Esophagus muscularis mucosa (tissue), 4 donors: ENCODE data around the gene POFUT1. TPM values are rescaled to one million over a fixed set of nuclear protein-coding genes. Genes with fewer than 3 reads are reported as not detected.
"Not testable (repeated sequence)": the region's sequence is repeated elsewhere in the genome, so short reads cannot be mapped to it uniquely, and the experiment has no call there.

ENCODE experiments used
- DNase-seq: peaks from one replicate; pipeline ENCODE4 v3.0.0-alpha.2; 2017; ENCODE audit errors: extremely low spot score
- H3K27ac ChIP-seq, 4 donors: fragments of 200-600 bp; sonication (generic); replicated peaks in 1 of 4; 1 replicate in 3 of 4; 2 replicates in 1 of 4; pipeline ENCODE4 v1.5.1; 2016 to 2019; ENCODE audit warnings: mild to moderate bottlenecking in 1 of 4
- H3K27me3 ChIP-seq, 4 donors: fragments of 200-600 bp; sonication (generic); one replicate each; pipeline versions ENCODE4 v1.5.1 to v1.6.0; 2016 to 2019
- H3K36me3 ChIP-seq, 4 donors: fragments of 200-600 bp; sonication (generic); one replicate each; pipeline ENCODE4 v1.5.1; 2016 to 2019
- H3K4me1 ChIP-seq, 4 donors: fragments of 200-600 bp; sonication (generic); one replicate each; pipeline ENCODE4 v1.5.1; 2016 to 2019
- H3K4me3 ChIP-seq, 4 donors: fragments of 200-600 bp; sonication (generic); 1 replicate in 2 of 4; 2 replicates in 2 of 4; pipeline ENCODE4 v1.5.1; 2016 to 2019; ENCODE audit warnings: mild to moderate bottlenecking in 4 of 4, moderate library complexity in 1 of 4
- H3K9me3 ChIP-seq, 4 donors: fragments of 200-600 bp; sonication (generic); 1 replicate in 3 of 4; 2 replicates in 1 of 4; pipeline ENCODE4 v1.5.1; 2016 to 2019
- EP300 ChIP-seq: sonication (generic); formaldehyde crosslinking; IDR thresholded peaks from one replicate; pipeline ENCODE4 v1.6.1; 2017; ENCODE audit warnings: antibody characterized with exemption
- POLR2A ChIP-seq: fragments of 450-650 bp; IDR thresholded peaks from one replicate; pipeline ENCODE4 v1.6.1; 2017; ENCODE audit warnings: antibody characterized with exemption, moderate library complexity, mild to moderate bottlenecking, low read depth
- POLR2AphosphoS5 ChIP-seq, 2 donors: sonication (generic); formaldehyde crosslinking; IDR thresholded peaks; one replicate each; pipeline ENCODE4 v1.6.1; 2017; ENCODE audit warnings: antibody characterized with exemption in 2 of 2
- WGBS: methylation state at CpG from one replicate; pipeline ENCODE4 v1.1.5; 2018; 5-methylcytosine and 5-hydroxymethylcytosine counted together
- intact Hi-C: fragments of 100-400 bp; cut with DNase I; formaldehyde crosslinking; loops from one replicate; pipeline ENCODE4 v1.15.1; 2023
- total RNA-seq, 4 donors: library from RNA; depleted of rRNA; stranded (reverse); fragments of >200 nt; gene quantifications; one replicate each; pipeline versions ENCODE4 v1.1.0 to v1.2.1, GENCODE V29; 2016
- TF ChIP-seq, protein P1 (sequence below), 3 experiments: fragments of 200-600 bp in 2 of 3; fragments of 450-650 bp in 1 of 3; sonication (generic) in 2 of 3; IDR thresholded peaks; one replicate each; pipeline ENCODE4 v1.5.1; 2017 to 2019; ENCODE audit warnings: antibody characterized with exemption in 3 of 3, mild to moderate bottlenecking in 2 of 3, moderate library complexity in 1 of 3

The POFUT1 gene
- total RNA-seq, 4 donors from 2014 or later, result 21.7 to 31.9 (median 29.8) TPM

DNA sequence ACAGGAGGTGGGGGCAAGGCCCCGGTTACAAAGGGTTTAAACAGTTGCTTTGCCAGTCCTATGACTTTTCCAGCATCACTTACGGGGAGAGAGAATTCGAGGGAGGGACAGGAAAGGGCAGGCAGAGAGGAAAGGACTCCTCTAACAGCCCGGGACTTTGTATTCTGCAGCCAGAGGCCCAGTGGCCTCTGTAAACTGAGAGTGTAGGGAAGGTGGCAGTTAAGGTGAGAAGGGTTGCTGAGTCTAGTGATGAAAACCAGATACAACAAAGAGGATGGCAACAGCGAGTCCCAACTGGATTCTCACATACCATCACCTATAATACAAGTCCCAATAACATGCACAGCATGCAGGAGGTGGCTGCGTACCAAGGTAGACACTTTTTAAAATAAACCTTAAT lies 13.7 kb upstream of the POFUT1 start:
- no peak overlapping the region for H3K27ac ChIP-seq
- H3K9me3 ChIP-seq, result no peaks in the 10 kb centered on the region
- peaks cover 20 to 48% (median 45%) of the 10 kb centered on the region in 4 donors for H3K36me3 ChIP-seq
- WGBS, result 78% methylated on average over 6 of the region's 6 CpGs
- H3K4me3 ChIP-seq, result no peak overlapping the region
- peaks cover 15 to 40% (median 19%) of the 10 kb centered on the region in 4 donors for H3K4me1 ChIP-seq
- intact Hi-C loops, result no loop called here
- TF ChIP-seq EP300 (no peak), POLR2AphosphoS5 (IDR thresholded peaks at IDR 0.05) (no peak), POLR2A (no peak)
- TF ChIP-seq, protein P1, sequence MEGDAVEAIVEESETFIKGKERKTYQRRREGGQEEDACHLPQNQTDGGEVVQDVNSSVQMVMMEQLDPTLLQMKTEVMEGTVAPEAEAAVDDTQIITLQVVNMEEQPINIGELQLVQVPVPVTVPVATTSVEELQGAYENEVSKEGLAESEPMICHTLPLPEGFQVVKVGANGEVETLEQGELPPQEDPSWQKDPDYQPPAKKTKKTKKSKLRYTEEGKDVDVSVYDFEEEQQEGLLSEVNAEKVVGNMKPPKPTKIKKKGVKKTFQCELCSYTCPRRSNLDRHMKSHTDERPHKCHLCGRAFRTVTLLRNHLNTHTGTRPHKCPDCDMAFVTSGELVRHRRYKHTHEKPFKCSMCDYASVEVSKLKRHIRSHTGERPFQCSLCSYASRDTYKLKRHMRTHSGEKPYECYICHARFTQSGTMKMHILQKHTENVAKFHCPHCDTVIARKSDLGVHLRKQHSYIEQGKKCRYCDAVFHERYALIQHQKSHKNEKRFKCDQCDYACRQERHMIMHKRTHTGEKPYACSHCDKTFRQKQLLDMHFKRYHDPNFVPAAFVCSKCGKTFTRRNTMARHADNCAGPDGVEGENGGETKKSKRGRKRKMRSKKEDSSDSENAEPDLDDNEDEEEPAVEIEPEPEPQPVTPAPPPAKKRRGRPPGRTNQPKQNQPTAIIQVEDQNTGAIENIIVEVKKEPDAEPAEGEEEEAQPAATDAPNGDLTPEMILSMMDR (IDR thresholded peaks at IDR 0.05), result no peak
- no peaks in the 10 kb centered on the region for H3K27me3 ChIP-seq
- DNase-seq, result no peak

DNA sequence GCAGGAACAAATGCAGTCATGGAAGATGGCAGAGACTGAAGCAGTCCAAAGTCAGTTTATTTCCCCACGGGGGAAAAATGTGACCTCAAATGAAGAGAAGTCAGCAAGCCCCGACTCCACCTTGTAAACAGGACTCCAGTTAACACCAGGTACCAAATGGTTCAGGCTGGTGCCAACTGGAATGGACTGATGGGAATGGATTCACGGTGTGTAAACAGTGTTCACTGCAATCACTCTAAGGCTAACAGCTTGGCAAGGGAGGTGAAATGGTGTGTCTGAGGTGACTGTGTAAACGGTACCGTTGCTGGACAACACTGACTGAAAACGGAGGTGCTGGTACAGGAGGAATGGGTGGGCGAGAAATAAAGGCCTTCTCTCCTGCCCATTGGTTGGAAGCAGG lies 12.1 kb upstream of the POFUT1 start:
- 56% methylated on average over 7 of the region's 7 CpGs for WGBS
- no peaks in the 10 kb centered on the region for H3K27me3 ChIP-seq
- intact Hi-C loops, result no loop called here

DNA sequence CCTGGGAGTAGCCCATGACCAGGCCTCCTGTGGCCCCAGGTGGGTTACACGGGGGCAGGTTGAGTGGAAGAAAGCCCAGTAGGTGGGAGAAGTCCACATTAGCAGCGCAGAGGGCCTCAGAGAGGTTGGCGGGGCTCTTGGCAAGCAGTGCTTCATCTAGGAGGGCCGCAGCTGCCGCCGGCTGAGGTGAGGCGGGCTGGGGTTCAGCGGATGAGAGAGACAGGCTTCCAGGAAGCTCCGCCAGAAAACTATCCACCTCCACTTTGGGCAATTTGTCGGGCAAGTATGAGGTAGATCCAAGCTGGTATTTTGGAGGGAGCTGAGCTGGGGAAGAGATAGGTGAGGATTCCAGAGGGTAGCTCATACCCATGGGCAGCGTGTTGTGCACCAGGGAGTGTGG lies 11.1 kb upstream of the POFUT1 start:
- Histone ChIP-seq H3K27ac (peak overlapping the region in 1 of 4 donors; percentile 23), H3K36me3 (peaks cover 30 to 74% (median 71%) of the 10 kb centered on the region in 4 donors), H3K4me1 (peaks cover 0 to 25% (median 10%) of the 10 kb centered on the region in 4 donors)
- 98% methylated on average over 10 of the region's 11 CpGs for WGBS
- intact Hi-C loops, H3K27me3 ChIP-seq, H3K4me3 ChIP-seq, DNase-seq, H3K9me3 ChIP-seq: not testable (repeated sequence)

More for the DNA sequence above, 12.1 kb upstream of the POFUT1 start:
- no peak for DNase-seq
- Histone ChIP-seq H3K27ac (peak overlapping the region in 2 of 4 donors; percentile 10 to 23), H3K4me3 (no peak overlapping the region), H3K4me1 (peaks cover 4 to 31% (median 8%) of the 10 kb centered on the region in 4 donors), H3K9me3 (no peaks in the 10 kb centered on the region), H3K36me3 (peaks cover 20 to 64% (median 61%) of the 10 kb centered on the region in 4 donors)
- TF ChIP-seq POLR2AphosphoS5 (IDR thresholded peaks at IDR 0.05) (no peak), POLR2A (no peak), EP300 (no peak)
- TF ChIP-seq, protein P1 (IDR thresholded peaks at IDR 0.05), result no peak

DNA sequence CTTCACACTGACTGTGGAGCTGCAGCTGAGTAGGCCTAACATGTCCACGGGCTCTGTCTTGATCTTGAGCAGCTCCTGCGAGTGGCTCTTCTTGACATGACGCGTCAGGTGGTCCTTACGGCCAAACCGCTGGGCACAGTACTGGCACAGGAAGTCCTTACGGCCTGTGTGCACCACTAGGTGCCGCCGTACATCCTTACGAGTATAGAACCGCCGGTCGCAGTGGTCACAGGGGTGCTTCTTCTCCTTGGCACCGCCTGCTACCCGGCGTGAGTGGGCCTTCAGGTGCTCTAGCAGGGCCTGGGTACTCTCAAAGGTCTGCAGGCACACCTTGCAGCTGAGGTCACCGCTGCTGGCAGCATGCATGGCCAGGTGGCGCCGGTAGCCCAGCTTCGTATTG lies 10.5 kb upstream of the POFUT1 start:
- 95% methylated on average over 6 of the region's 20 CpGs for WGBS
- H3K4me3 ChIP-seq, DNase-seq, H3K27me3 ChIP-seq, H3K9me3 ChIP-seq, H3K27ac ChIP-seq, intact Hi-C loops: not testable (repeated sequence)
- Histone ChIP-seq H3K36me3 (peaks cover 31 to 78% (median 76%) of the 10 kb centered on the region in 4 donors), H3K4me1 (peaks cover 0 to 25% (median 14%) of the 10 kb centered on the region in 4 donors)

DNA sequence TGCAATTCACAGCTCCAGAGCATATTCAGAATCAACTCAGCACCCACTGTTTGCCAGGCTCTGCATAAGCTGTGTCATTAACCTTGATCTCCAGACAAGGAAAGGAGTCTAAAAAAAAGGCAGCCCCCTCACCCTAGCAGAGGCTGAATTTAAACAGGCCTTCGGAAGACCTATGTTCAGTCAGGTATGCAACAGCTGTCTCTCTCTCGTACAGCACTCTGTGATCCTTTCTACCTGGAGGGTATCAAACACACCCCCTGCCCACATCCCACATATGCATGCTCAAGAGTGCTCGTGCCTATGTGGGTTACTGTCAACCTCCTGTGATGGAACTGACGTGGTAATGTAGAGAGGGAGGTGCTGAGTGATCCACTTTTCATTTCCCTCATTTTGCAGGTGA lies 8.7 kb upstream of the POFUT1 start:
- Histone ChIP-seq H3K27ac (no peak overlapping the region), H3K4me1 (peaks cover 17 to 36% (median 28%) of the 10 kb centered on the region in 4 donors), H3K4me3 (no peak overlapping the region), H3K9me3 (no peaks in the 10 kb centered on the region), H3K27me3 (no peaks in the 10 kb centered on the region), H3K36me3 (peaks cover 31 to 84% (median 76%) of the 10 kb centered on the region in 4 donors)
- WGBS, result 80% methylated on average over 4 of the region's 4 CpGs
- intact Hi-C loops, result no loop called here
- TF ChIP-seq, protein P1 (IDR thresholded peaks at IDR 0.05), result no peak
- TF ChIP-seq POLR2AphosphoS5 (IDR thresholded peaks at IDR 0.05), result no peak
- no peak for TF ChIP-seq POLR2A
- TF ChIP-seq EP300, result no peak
- no peak for DNase-seq

DNA sequence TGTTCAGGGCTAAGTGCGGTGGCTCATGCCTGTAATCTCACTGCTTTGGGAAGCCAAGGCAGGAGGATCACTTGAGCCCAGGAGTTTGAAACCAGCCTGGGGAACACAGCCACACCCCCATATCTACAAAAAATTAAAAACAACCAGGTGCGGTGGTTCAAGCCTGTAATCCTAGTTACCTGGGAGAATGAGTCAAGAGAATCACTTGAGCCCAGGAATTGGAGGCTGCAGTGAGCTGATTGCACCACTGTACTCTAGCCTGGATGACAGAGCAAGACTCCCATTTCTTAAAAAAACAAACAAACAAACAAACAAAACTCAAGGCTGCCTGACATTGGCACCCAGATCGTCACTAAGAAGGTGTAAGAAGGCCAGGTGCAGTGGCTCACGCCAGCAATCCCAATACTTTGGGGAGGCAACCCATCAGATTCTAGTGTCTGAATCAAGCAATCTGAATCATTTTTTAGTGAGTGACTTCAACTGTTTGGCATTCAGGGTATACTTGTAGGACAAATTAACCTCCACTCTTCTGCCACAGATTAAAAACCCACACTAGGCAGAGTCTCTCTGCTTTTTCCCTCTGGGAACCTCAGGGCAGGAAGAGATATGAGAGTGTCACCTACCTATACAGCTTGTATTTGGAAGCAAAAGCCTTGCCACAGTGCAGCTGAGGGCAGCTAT lies 6.2 kb upstream of the POFUT1 start:
- Histone ChIP-seq H3K27ac (peak overlapping the region in 2 of 4 donors; percentile 90 to 92), H3K4me1 (peaks cover 41 to 60% (median 48%) of the 10 kb centered on the region in 4 donors), H3K9me3 (no peaks in the 10 kb centered on the region), H3K4me3 (no peak overlapping the region), H3K27me3 (no peaks in the 10 kb centered on the region), H3K36me3 (peaks cover 24 to 62% (median 55%) of the 10 kb centered on the region in 4 donors)
- 98% methylated on average over 4 of the region's 4 CpGs for WGBS
- no peak for DNase-seq
- intact Hi-C loops, result loop anchor here (10.0 kb wide), 1 partner anchor 283 kb away; no protein-coding TSS in a partner anchor
- TF ChIP-seq POLR2AphosphoS5 (IDR thresholded peaks at IDR 0.05), result no peak
- TF ChIP-seq EP300, result no peak
- TF ChIP-seq, protein P1 (IDR thresholded peaks at IDR 0.05), result no peak
- TF ChIP-seq POLR2A, result no peak
